ENCODE results near the gene AACS.

AACS gene

GRCh38 chr12:125064492-125064891, 743 bp upstream of the AACS start:
- TF ChIP-seq CTBP1 (IDR thresholded peaks at IDR 0.05; ENCODE audit: borderline replicate concordance) (no peak), ZNF384 (IDR thresholded peaks at IDR 0.05) (0 out of 2 replicates have a peak, but pooled peaks have one; percentile 13), FOXM1 (IDR thresholded peaks at IDR 0.05; ENCODE audit: borderline replicate concordance) (no peak)
- no peak for DNase-seq (ENCODE audit: extremely low spot score)
- ChIA-PET CTCF (interaction anchor here (0.6 kb wide), 1 partner anchor 178 kb away, joined by 4 read pairs; no protein-coding TSS in a partner anchor), POLR2A (interaction anchor here (1.7 kb wide), 1 partner anchor 14 kb away, joined by 18 read pairs; no protein-coding TSS in a partner anchor)

GRCh38 chr12:125065919-125066570, 810 bp downstream of the AACS start:
- POLR2A ChIA-PET, result no interaction called here
- CTCF ChIA-PET, result no interaction called here
- DNase-seq (ENCODE audit: extremely low spot score), result no peak
- TF ChIP-seq FOXK2 (IDR thresholded peaks at IDR 0.05) (no peak), L3MBTL2 (conservative IDR thresholded peaks at IDR 0.05) (no peak), SUZ12 (IDR thresholded peaks at IDR 0.05) (no peak), FOXM1 (IDR thresholded peaks at IDR 0.05; ENCODE audit: borderline replicate concordance) (no peak), SP1 (IDR thresholded peaks at IDR 0.05) (no peak), CTBP1 (IDR thresholded peaks at IDR 0.05; ENCODE audit: borderline replicate concordance) (no peak), LEF1 (IDR thresholded peaks at IDR 0.05; ENCODE audit: borderline replicate concordance) (no peak), BHLHE40 (IDR thresholded peaks at IDR 0.05; ENCODE audit: borderline replicate concordance) (no peak), TARDBP (IDR thresholded peaks at IDR 0.05) (no peak), ARNT (IDR thresholded peaks at IDR 0.05) (no peak), ZNF384 (IDR thresholded peaks at IDR 0.05) (no peak), FOXA1 (IDR thresholded peaks at IDR 0.05) (no peak), ELF4 (IDR thresholded peaks at IDR 0.05) (no peak), HDGF (IDR thresholded peaks at IDR 0.05; ENCODE audit: borderline replicate concordance) (no peak), NFRKB (IDR thresholded peaks at IDR 0.05) (no peak), PKNOX1 (IDR thresholded peaks at IDR 0.05) (no peak)

GRCh38 chr12:125068391-125068790, 3.2 kb downstream of the AACS start:
- TF ChIP-seq FOXK2 (IDR thresholded peaks at IDR 0.05) (no peak), HDGF (IDR thresholded peaks at IDR 0.05; ENCODE audit: borderline replicate concordance) (no peak), ZNF384 (IDR thresholded peaks at IDR 0.05) (no peak), ARNT (IDR thresholded peaks at IDR 0.05) (no peak), L3MBTL2 (conservative IDR thresholded peaks at IDR 0.05) (no peak), TARDBP (IDR thresholded peaks at IDR 0.05) (no peak), PKNOX1 (IDR thresholded peaks at IDR 0.05) (no peak), FOXM1 (IDR thresholded peaks at IDR 0.05; ENCODE audit: borderline replicate concordance) (no peak), NFRKB (IDR thresholded peaks at IDR 0.05) (no peak), FOXA1 (IDR thresholded peaks at IDR 0.05) (no peak), LEF1 (IDR thresholded peaks at IDR 0.05; ENCODE audit: borderline replicate concordance) (no peak), BHLHE40 (IDR thresholded peaks at IDR 0.05; ENCODE audit: borderline replicate concordance) (no peak), CTBP1 (IDR thresholded peaks at IDR 0.05; ENCODE audit: borderline replicate concordance) (no peak), ELF4 (IDR thresholded peaks at IDR 0.05) (no peak), SUZ12 (IDR thresholded peaks at IDR 0.05) (no peak)
- ChIA-PET POLR2A (interaction anchor here (1.5 kb wide), 1 partner anchor 19 kb away, joined by 4 read pairs; no protein-coding TSS in a partner anchor), CTCF (no interaction called here)
- DNase-seq (ENCODE audit: extremely low spot score), result no peak

- POLR2A ChIA-PET, result interaction anchor here (1.0 kb wide), 1 partner anchor 20 kb away, joined by 4 read pairs; no protein-coding TSS in a partner anchor
- CTCF ChIA-PET, result no interaction called here
- DNase-seq (ENCODE audit: extremely low spot score), result no peak
Observed at GRCh38 chr12:125069616-125070015, 4.4 kb downstream of the AACS start.

GRCh38 chr12:125070112-125070511, 4.9 kb downstream of the AACS start:
- DNase-seq (ENCODE audit: extremely low spot score), result no peak
- TF ChIP-seq NFRKB (IDR thresholded peaks at IDR 0.05) (no peak), ELF4 (IDR thresholded peaks at IDR 0.05) (no peak), SP1 (IDR thresholded peaks at IDR 0.05) (no peak), ZNF384 (IDR thresholded peaks at IDR 0.05) (no peak), HDGF (IDR thresholded peaks at IDR 0.05; ENCODE audit: borderline replicate concordance) (no peak), LEF1 (IDR thresholded peaks at IDR 0.05; ENCODE audit: borderline replicate concordance) (no peak), FOXM1 (IDR thresholded peaks at IDR 0.05; ENCODE audit: borderline replicate concordance) (no peak), ARNT (IDR thresholded peaks at IDR 0.05) (no peak), PKNOX1 (IDR thresholded peaks at IDR 0.05) (no peak), SUZ12 (IDR thresholded peaks at IDR 0.05) (no peak), FOXA1 (IDR thresholded peaks at IDR 0.05) (no peak), L3MBTL2 (conservative IDR thresholded peaks at IDR 0.05) (no peak), FOXK2 (IDR thresholded peaks at IDR 0.05) (no peak), TARDBP (IDR thresholded peaks at IDR 0.05) (no peak), BHLHE40 (IDR thresholded peaks at IDR 0.05; ENCODE audit: borderline replicate concordance) (no peak), CTBP1 (IDR thresholded peaks at IDR 0.05; ENCODE audit: borderline replicate concordance) (no peak)
- ChIA-PET POLR2A (interaction anchor here (1.0 kb wide), 1 partner anchor 21 kb away, joined by 4 read pairs; no protein-coding TSS in a partner anchor), CTCF (interaction anchor here (1.0 kb wide), 1 partner anchor 8 kb away, joined by 3 read pairs; no protein-coding TSS in a partner anchor)

More at GRCh38 chr12:125069616-125070015, 4.4 kb downstream of the AACS start:
- TF ChIP-seq SP1 (IDR thresholded peaks at IDR 0.05) (no peak), ZNF384 (IDR thresholded peaks at IDR 0.05) (no peak)
